ENCODE results near the gene RAB14. TPM values are rescaled to one million over a fixed set of nuclear protein-coding genes. Genes with fewer than 3 reads are reported as not detected.

Gene RAB14
- total RNA-seq, 2 experiments from 2014 or later = 54.3 to 55.5 TPM

DNA sequence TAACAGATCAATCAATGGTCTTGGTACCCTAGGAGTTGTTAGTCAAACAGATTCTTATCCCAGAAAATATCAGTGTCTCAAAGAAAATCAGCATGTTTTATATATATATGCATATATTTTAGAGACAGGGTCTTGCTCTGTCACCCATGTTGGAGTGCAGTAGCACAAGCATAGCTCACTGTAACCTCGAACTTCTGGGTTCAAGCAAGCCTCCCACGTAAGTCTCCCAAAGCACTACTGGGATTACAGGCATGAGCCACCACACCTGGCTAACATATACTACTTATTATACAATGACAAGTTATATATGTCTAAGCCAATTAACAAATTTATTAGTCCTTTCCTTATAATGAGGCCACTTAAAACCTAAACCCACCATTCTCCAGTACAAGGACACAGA lies 10.4 kb downstream of the RAB14 start:
- ChIA-PET CTCF (no interaction called here), POLR2A (no interaction called here)
- intact Hi-C loops (cut with micrococcal nuclease) = no loop called here
- H3K4me3 Mint-ChIP-seq = no peak overlapping the region
- no peaks in the 10 kb centered on the region for H3K9me3 Mint-ChIP-seq
- H3K27ac Mint-ChIP-seq = peak overlapping the region; percentile 64
- DNase-seq = no peak
- ATAC-seq = no peak
- peaks cover 17% of the 10 kb centered on the region for H3K36me3 Mint-ChIP-seq (ENCODE audit: low read depth)
- TF ChIP-seq, protein P1, sequence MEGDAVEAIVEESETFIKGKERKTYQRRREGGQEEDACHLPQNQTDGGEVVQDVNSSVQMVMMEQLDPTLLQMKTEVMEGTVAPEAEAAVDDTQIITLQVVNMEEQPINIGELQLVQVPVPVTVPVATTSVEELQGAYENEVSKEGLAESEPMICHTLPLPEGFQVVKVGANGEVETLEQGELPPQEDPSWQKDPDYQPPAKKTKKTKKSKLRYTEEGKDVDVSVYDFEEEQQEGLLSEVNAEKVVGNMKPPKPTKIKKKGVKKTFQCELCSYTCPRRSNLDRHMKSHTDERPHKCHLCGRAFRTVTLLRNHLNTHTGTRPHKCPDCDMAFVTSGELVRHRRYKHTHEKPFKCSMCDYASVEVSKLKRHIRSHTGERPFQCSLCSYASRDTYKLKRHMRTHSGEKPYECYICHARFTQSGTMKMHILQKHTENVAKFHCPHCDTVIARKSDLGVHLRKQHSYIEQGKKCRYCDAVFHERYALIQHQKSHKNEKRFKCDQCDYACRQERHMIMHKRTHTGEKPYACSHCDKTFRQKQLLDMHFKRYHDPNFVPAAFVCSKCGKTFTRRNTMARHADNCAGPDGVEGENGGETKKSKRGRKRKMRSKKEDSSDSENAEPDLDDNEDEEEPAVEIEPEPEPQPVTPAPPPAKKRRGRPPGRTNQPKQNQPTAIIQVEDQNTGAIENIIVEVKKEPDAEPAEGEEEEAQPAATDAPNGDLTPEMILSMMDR (IDR thresholded peaks at IDR 0.05) = no peak
- peaks cover 78% of the 10 kb centered on the region for H3K4me1 Mint-ChIP-seq (ENCODE audit: low read depth)
- H3K27me3 Mint-ChIP-seq = no peaks in the 10 kb centered on the region

DNA sequence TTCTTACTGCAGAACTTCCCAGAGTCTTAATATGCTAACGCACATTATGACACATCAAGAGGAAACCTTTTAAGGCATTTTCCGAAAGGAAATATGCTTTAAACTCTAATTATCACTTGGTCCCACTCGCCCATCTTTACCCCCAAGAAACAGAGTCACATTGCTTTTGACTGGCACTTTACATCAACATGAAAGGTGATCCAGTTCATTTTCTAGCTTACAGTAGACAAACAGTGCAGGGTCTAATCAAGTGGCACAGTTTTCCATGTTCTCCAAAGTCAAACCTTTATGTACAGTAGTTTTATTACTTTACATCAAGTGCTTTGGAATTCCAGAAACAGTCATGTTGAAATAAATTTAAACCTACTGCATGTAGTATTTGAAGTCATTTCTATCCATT lies 12.0 kb downstream of the RAB14 start:
- CTCF ChIA-PET = interaction anchor here (0.7 to 1.7 kb wide), 4 partner anchors 10 to 28 kb away, joined by 3 to 5 read pairs (median 4); partner anchors contain the start of gene RAB14
- POLR2A ChIA-PET = no interaction called here

DNA sequence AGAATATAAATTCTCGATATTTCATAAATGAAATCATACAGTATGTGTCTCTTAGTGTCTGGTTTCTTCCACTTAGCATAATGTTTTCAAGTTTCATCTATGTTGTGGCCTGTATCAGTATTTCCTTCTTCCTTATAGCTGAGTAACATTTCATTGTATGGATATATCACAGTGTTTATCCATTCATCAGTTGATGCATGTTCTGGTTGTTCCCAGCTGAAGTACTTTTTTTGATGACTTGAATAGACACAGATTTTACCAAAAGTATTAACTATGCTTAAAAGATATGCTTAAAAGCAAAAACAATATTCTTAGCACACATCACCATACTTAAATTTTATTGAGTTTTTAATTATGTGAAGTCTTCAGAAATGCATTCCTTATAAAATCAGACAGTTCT lies 12.7 kb downstream of the RAB14 start:
- no peak for ATAC-seq
- Mint-ChIP-seq H3K9me3 (no peaks in the 10 kb centered on the region), H3K36me3 (ENCODE audit: low read depth) (peaks cover 35% of the 10 kb centered on the region), H3K27me3 (no peaks in the 10 kb centered on the region), H3K4me1 (ENCODE audit: low read depth) (peaks cover 80% of the 10 kb centered on the region), H3K4me3 (no peak overlapping the region), H3K27ac (peak overlapping the region; percentile 58)
- ChIA-PET CTCF (interaction anchor here (1.0 to 1.7 kb wide), 2 partner anchors 11 to 24 kb away, joined by 3 to 5 read pairs; no protein-coding TSS in a partner anchor), POLR2A (interaction anchor here (0.6 to 1.9 kb wide), 3 partner anchors 13 to 296 kb away, joined by 3 to 6 read pairs (median 4); partner anchors contain the start of gene RAB14)
- no peak for DNase-seq
- TF ChIP-seq, protein P1 (IDR thresholded peaks at IDR 0.05) = no peak
- intact Hi-C loops (cut with micrococcal nuclease) = no loop called here

More for the DNA sequence above, 12.0 kb downstream of the RAB14 start:
- no peak for ATAC-seq
- TF ChIP-seq, protein P1 (IDR thresholded peaks at IDR 0.05) = no peak
- intact Hi-C loops (cut with micrococcal nuclease) = no loop called here
- Mint-ChIP-seq H3K4me3 (no peak overlapping the region), H3K36me3 (ENCODE audit: low read depth) (peaks cover 31% of the 10 kb centered on the region), H3K9me3 (no peaks in the 10 kb centered on the region), H3K27me3 (no peaks in the 10 kb centered on the region), H3K27ac (no peak overlapping the region), H3K4me1 (ENCODE audit: low read depth) (peaks cover 78% of the 10 kb centered on the region)
- no peak for DNase-seq

DNA sequence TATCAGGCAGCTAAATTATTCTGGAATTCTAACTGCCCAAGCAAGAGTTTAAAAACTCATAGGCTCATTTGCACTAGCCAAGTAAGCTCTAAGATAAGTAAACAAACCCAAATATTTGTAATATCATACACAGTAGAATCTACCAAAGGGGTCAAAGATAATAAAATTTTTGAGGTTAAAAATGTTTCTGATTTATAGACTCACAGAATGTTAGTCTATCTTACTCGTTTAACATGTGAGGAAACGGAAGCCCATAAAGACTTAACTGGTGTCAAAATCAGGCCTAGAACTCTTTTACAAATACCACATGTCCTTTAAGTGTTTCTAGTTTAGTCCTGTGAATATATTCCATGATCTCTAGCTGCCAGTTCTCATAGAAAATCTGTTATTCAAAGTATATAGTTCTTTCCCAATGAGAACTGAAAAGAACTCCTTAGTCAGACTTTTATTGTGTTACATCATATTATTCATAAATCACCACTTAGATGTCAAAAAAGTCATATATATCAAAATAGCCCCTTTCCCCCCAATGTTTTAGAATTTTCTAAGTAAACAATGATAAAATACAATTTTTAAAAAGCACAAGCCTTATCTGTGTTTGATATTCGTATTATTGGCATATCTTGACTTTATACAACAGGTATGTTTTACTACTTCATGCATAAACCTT lies 13.9 kb downstream of the RAB14 start:
- H3K4me3 Mint-ChIP-seq = no peak overlapping the region
- no peaks in the 10 kb centered on the region for H3K9me3 Mint-ChIP-seq
- no peak overlapping the region for H3K27ac Mint-ChIP-seq
- H3K27me3 Mint-ChIP-seq = no peaks in the 10 kb centered on the region
- ChIA-PET CTCF (interaction anchor here (0.6 to 1.2 kb wide), 3 partner anchors 13 to 67 kb away, joined by 3 to 4 read pairs (median 3); partner anchors contain the start of gene RAB14), POLR2A (interaction anchor here (1.9 kb wide), 1 partner anchor 14 kb away, joined by 6 read pairs; the partner anchor contains the start of gene RAB14)
- peaks cover 81% of the 10 kb centered on the region for H3K4me1 Mint-ChIP-seq (ENCODE audit: low read depth)
- TF ChIP-seq, protein P1 (IDR thresholded peaks at IDR 0.05) = no peak
- no peak for DNase-seq
- intact Hi-C loops (cut with micrococcal nuclease) = no loop called here
- H3K36me3 Mint-ChIP-seq (ENCODE audit: low read depth) = peaks cover 47% of the 10 kb centered on the region
- ATAC-seq = no peak

DNA sequence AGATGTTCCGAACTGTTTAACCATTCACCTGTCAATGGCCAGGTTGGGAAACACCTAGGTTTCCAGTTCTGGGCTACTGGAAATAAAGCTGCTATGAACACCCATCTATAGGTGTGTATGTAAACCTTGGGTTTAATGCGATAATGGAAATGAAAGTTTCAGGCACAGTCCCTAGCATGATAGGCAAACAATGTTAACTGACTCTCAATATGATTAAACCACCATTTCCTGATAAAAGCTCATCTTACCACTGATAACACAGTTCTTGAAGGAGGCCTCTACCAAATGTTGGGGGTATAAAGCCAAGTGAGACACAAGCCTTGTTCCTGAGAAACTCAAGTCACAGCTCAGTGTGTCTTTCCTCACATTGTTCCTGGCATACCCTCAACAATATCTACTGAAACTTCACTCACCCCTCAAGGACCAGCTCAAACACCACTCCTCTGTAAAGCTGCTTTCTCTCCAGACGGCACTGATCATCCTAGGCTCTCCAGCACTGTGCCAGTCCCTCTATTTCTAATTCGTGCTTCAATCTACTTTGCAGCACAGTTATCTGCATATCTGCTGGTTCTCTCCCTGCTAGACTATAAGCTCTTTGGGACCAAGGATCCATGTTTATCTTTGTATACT lies 15.8 kb downstream of the RAB14 start:
- Mint-ChIP-seq H3K4me3 (no peak overlapping the region), H3K9me3 (no peaks in the 10 kb centered on the region), H3K36me3 (ENCODE audit: low read depth) (peaks cover 49% of the 10 kb centered on the region), H3K27me3 (no peaks in the 10 kb centered on the region), H3K4me1 (ENCODE audit: low read depth) (peaks cover 71% of the 10 kb centered on the region), H3K27ac (peak overlapping the region; percentile 71)
- intact Hi-C loops (cut with micrococcal nuclease) = no loop called here
- ChIA-PET POLR2A (interaction anchor here (0.8 to 2.5 kb wide), 5 partner anchors 10 to 26 kb away, joined by 3 to 10 read pairs (median 4); no protein-coding TSS in a partner anchor), CTCF (interaction anchor here (0.7 to 3.2 kb wide), 8 partner anchors 13 to 128 kb away, joined by 3 to 18 read pairs (median 4); no protein-coding TSS in a partner anchor)
- DNase-seq (no peak), ATAC-seq (peak; percentile 62)
- TF ChIP-seq, protein P1 (IDR thresholded peaks at IDR 0.05) = no peak

Data from activated CD8-positive, alpha-beta T cell treated with anti-CD3 and anti-CD28 coated beads for 36 hours (primary cell).